NCI-H526 treated with DMSO at 0.1 percent for 48 hours (cell line): ENCODE results near the gene TMEM106C.
A peak's percentile ranks its signal among the peaks of the same experiment; 100 is the strongest.

ENCODE experiments used
- DNase-seq: peaks from one replicate; lab custom pipeline; 2025; lab: John Stamatoyannopoulos, UW

Gene TMEM106C

GRCh38 chr12:47995981-47996401, 32.6 kb downstream of the TMEM106C start:
- no peak for DNase-seq

- DNase-seq, result no peak
These were observed 33.9 kb downstream of the TMEM106C start for GRCh38 chr12:47997321-47997720.

GRCh38 chr12:47999816-48000215, 36.4 kb downstream of the TMEM106C start:
- no peak for DNase-seq

GRCh38 chr12:48000878-48001504, 37.6 kb downstream of the TMEM106C start:
- peak; percentile 28 for DNase-seq

- DNase-seq, result peak; percentile 51
These were observed 38.4 kb downstream of the TMEM106C start for GRCh38 chr12:48001505-48002413.

- DNase-seq, result peak; percentile 25
These were observed 39.0 kb downstream of the TMEM106C start for GRCh38 chr12:48002414-48002730.

- no peak for DNase-seq
These were observed 39.4 kb downstream of the TMEM106C start for GRCh38 chr12:48002773-48003218.

- DNase-seq, result no peak
These were observed 40.0 kb downstream of the TMEM106C start for GRCh38 chr12:48003226-48004052.

GRCh38 chr12:48004053-48004941, 40.9 kb downstream of the TMEM106C start, which contains the start of gene COL2A1:
Gene COL2A1 (minus strand): TSS chr12:48004476. CDS start chr12:48004321, 155 bp downstream.
- peak; percentile 41 for DNase-seq

- DNase-seq, result no peak
These were observed 41.8 kb downstream of the TMEM106C start for GRCh38 chr12:48005001-48005749.

- no peak for DNase-seq
These were observed 42.3 kb downstream of the TMEM106C start for GRCh38 chr12:48005750-48006021.

GRCh38 chr12:48007206-48007605, 43.8 kb downstream of the TMEM106C start:
- no peak for DNase-seq

- DNase-seq, result no peak
These were observed 45.0 kb downstream of the TMEM106C start for GRCh38 chr12:48008349-48008748.

GRCh38 chr12:48008950-48009349, 45.6 kb downstream of the TMEM106C start:
- no peak for DNase-seq

GRCh38 chr12:48009471-48009870, 46.1 kb downstream of the TMEM106C start:
- no peak for DNase-seq

GRCh38 chr12:48010366-48010970, 47.1 kb downstream of the TMEM106C start:
- DNase-seq, result no peak

- no peak for DNase-seq
These were observed 48.7 kb downstream of the TMEM106C start for GRCh38 chr12:48012070-48012469.

- no peak for DNase-seq
These were observed 49.9 kb downstream of the TMEM106C start for GRCh38 chr12:48013287-48013686.

- DNase-seq, result no peak
These were observed 51.7 kb downstream of the TMEM106C start for GRCh38 chr12:48015129-48015528.

GRCh38 chr12:48015954-48016353, 52.6 kb downstream of the TMEM106C start:
- DNase-seq, result no peak
